H1 (cell line): ENCODE measurements around the gene ADCY2. TPM values are rescaled to one million over a fixed set of nuclear protein-coding genes. Genes with fewer than 3 reads are reported as not detected.

Experiments
- CTCF ChIA-PET: fragments of 300-600 bp; sonication (Branson Sonifier 250); formaldehyde crosslinking; loops from one replicate; lab custom pipeline; 2021; ENCODE audit not compliant: partially characterized antibody; lab: Charles Lee
- POLR2A ChIA-PET: fragments of 300-600 bp; sonication (Branson Sonifier 250); formaldehyde crosslinking; loops from one replicate; lab custom pipeline; 2021; ENCODE audit warnings: inconsistent platforms; ENCODE audit not compliant: partially characterized antibody; lab: Charles Lee
- DNase-seq, 2 experiments: peaks; one replicate each; pipeline versions ENCODE4 v3.0.0 to v3.0.0-alpha.2; 2010 to 2022; ENCODE audit warnings: low spot score in 2 of 2, low read depth in 1 of 2, mixed read lengths in 1 of 2
- FAIRE-seq: peaks from 2 replicates; lab custom pipeline; 2011; peaks lifted over from hg19 to GRCh38; lab: Jason Lieb, UNC
- H2AFZ ChIP-seq: 2 replicates; pipeline ENCODE4 v1.8.1; 2012; ENCODE audit warnings: low read length, inconsistent platforms
- H2AK5ac ChIP-seq: 2 replicates; pipeline ENCODE4 v1.6.1; 2013; ENCODE audit warnings: low read depth, low read length
- H2BK120ac ChIP-seq: replicated peaks from 2 replicates; pipeline ENCODE3; 2013; ENCODE audit warnings: low read depth, low read length, inconsistent platforms
- H2BK12ac ChIP-seq: 2 replicates; pipeline ENCODE4 v1.6.1; 2013; ENCODE audit warnings: low read depth, low read length
- H2BK15ac ChIP-seq: 2 replicates; pipeline ENCODE4 v1.6.1; 2013; ENCODE audit warnings: low read length
- H2BK20ac ChIP-seq: 2 replicates; pipeline ENCODE4 v1.6.1; 2013; ENCODE audit warnings: low read length
- H2BK5ac ChIP-seq: 2 replicates; pipeline ENCODE4 v1.6.1; 2013; ENCODE audit warnings: low read depth, low read length
- H3K14ac ChIP-seq: 2 replicates; pipeline ENCODE4 v1.6.1; 2013; ENCODE audit warnings: inconsistent platforms; ENCODE audit not compliant: insufficient read length
- H3K18ac ChIP-seq: 2 replicates; pipeline ENCODE4 v1.6.1; 2013; ENCODE audit warnings: low read length; ENCODE audit errors: extremely low read depth
- H3K23ac ChIP-seq: 2 replicates; pipeline ENCODE4 v1.6.1; 2013; ENCODE audit warnings: inconsistent platforms; ENCODE audit not compliant: insufficient read length
- H3K23me2 ChIP-seq: 2 replicates; pipeline ENCODE4 v1.6.1; 2013; ENCODE audit warnings: low read depth, low read length
- H3K27ac ChIP-seq: 2 replicates; pipeline ENCODE4 v1.6.1; 2011; ENCODE audit warnings: low read depth, low read length, inconsistent platforms
- H3K27me3 ChIP-seq, 4 experiments: replicated peaks in 1 of 4; 1 replicate in 1 of 4; 2 replicates in 3 of 4; pipeline versions ENCODE4 v1.6.1 to v1.8.1; 2011 to 2013; ENCODE audit warnings: low read length in 3 of 4, mild to moderate bottlenecking in 3 of 4, inconsistent platforms in 2 of 4, mixed read lengths in 2 of 4, moderate library complexity in 1 of 4; ENCODE audit not compliant: control insufficient read depth in 3 of 4, insufficient read depth in 3 of 4; ENCODE audit errors: extremely low read depth in 1 of 4
- H3K36me3 ChIP-seq, 4 experiments: 2 replicates each; pipeline versions ENCODE4 v1.6.1 to v1.8.1; 2011 to 2013; ENCODE audit warnings: mild to moderate bottlenecking in 4 of 4, low read length in 3 of 4, moderate library complexity in 2 of 4, control low read depth in 1 of 4, inconsistent platforms in 1 of 4; ENCODE audit not compliant: insufficient read depth in 4 of 4, control insufficient read depth in 2 of 4
- H3K4ac ChIP-seq: replicated peaks from 2 replicates; pipeline ENCODE3; 2013; ENCODE audit warnings: low read length, low read depth, mixed read lengths, inconsistent platforms; ENCODE audit not compliant: insufficient read length
- H3K4me1 ChIP-seq, 4 experiments: replicated peaks in 1 of 4; 1 replicate in 1 of 4; 2 replicates in 3 of 4; pipeline versions ENCODE4 v1.6.1 to v1.8.1; 2011 to 2013; ENCODE audit warnings: low read length in 3 of 4, inconsistent platforms in 2 of 4, mixed read lengths in 1 of 4; ENCODE audit not compliant: insufficient read depth in 4 of 4, control insufficient read depth in 3 of 4
- H3K4me2 ChIP-seq, 2 experiments: 2 replicates each; pipeline versions ENCODE4 v1.6.1 to v1.8.1; 2011 to 2013; ENCODE audit warnings: low read depth in 2 of 2, low read length in 2 of 2, control low read depth in 1 of 2, inconsistent platforms in 1 of 2, mild to moderate bottlenecking in 1 of 2; ENCODE audit not compliant: insufficient read depth in 1 of 2
- H3K4me3 ChIP-seq, 4 experiments: fragments of 200-600, 300-600 bp in 1 of 4; sonication (generic), shearing (Covaris generic), sonication (Bioruptor Twin) in 1 of 4; 2 replicates each; pipeline versions ENCODE4 v1.5.1 to v1.8.1; 2011 to 2016; ENCODE audit warnings: low read length in 4 of 4, low read depth in 3 of 4, control low read depth in 2 of 4, inconsistent platforms in 2 of 4, mild to moderate bottlenecking in 2 of 4, mixed read lengths in 1 of 4, moderate library complexity in 1 of 4; ENCODE audit not compliant: insufficient read depth in 2 of 4; ENCODE audit errors: extremely low read depth in 1 of 4
- H3K56ac ChIP-seq: replicated peaks from 2 replicates; pipeline ENCODE3; 2013; ENCODE audit warnings: low read depth, mild to moderate bottlenecking, mixed read lengths, low read length, inconsistent platforms; ENCODE audit not compliant: insufficient read length
- H3K79me1 ChIP-seq: 2 replicates; pipeline ENCODE4 v1.6.1; 2013; ENCODE audit warnings: low read depth, low read length, control low read depth
- H3K79me2 ChIP-seq, 2 experiments: 2 replicates each; pipeline versions ENCODE4 v1.6.1 to v1.8.1; 2012 to 2013; ENCODE audit warnings: low read length in 2 of 2, mild to moderate bottlenecking in 2 of 2, inconsistent platforms in 1 of 2; ENCODE audit not compliant: insufficient read depth in 2 of 2, control insufficient read depth in 1 of 2
- H3K9ac ChIP-seq, 4 experiments: replicated peaks in 1 of 4; 1 replicate in 1 of 4; 2 replicates in 3 of 4; pipeline versions ENCODE4 v1.6.1 to v1.8.1; 2011 to 2013; ENCODE audit warnings: low read depth in 3 of 4, low read length in 3 of 4, control low read depth in 2 of 4, mild to moderate bottlenecking in 2 of 4, moderate library complexity in 2 of 4, inconsistent platforms in 1 of 4; ENCODE audit errors: extremely low read depth in 1 of 4
- H3K9me3 ChIP-seq, 2 experiments: 2 replicates each; pipeline versions ENCODE4 v1.6.1 to v1.8.1; 2012 to 2013; ENCODE audit warnings: mild to moderate bottlenecking in 2 of 2, moderate library complexity in 2 of 2, control low read depth in 1 of 2, inconsistent platforms in 1 of 2, low read depth in 1 of 2, low read length in 1 of 2, mixed read lengths in 1 of 2; ENCODE audit not compliant: insufficient read depth in 2 of 2
- H4K20me1 ChIP-seq, 2 experiments: replicated peaks in 1 of 2; 2 replicates each; pipeline versions ENCODE3 to v1.8.1; 2011 to 2013; ENCODE audit warnings: inconsistent platforms in 2 of 2, low read length in 2 of 2, mild to moderate bottlenecking in 1 of 2; ENCODE audit not compliant: insufficient read depth in 2 of 2, control insufficient read depth in 1 of 2
- H4K5ac ChIP-seq: 2 replicates; pipeline ENCODE4 v1.6.1; 2013; ENCODE audit warnings: low read length, low read depth, mixed read lengths, inconsistent platforms; ENCODE audit not compliant: insufficient read length
- H4K8ac ChIP-seq: 2 replicates; pipeline ENCODE4 v1.8.0; 2013; ENCODE audit warnings: mild to moderate bottlenecking, moderate library complexity, low read length, inconsistent platforms; ENCODE audit not compliant: insufficient read depth; ENCODE audit errors: extremely low read depth
- H4K91ac ChIP-seq: replicated peaks from 2 replicates; pipeline ENCODE3; 2013; ENCODE audit warnings: low read length, mixed read lengths, inconsistent platforms; ENCODE audit not compliant: insufficient read length
- CTCF ChIP-seq, 3 experiments: IDR thresholded peaks; 1 replicate in 2 of 3; 2 replicates in 1 of 3; pipeline versions ENCODE4 v1.5.1 to v1.6.1; 2011; ENCODE audit warnings: low read length in 3 of 3, mild to moderate bottlenecking in 3 of 3, inconsistent platforms in 2 of 3, low read depth in 1 of 3, moderate library complexity in 1 of 3; ENCODE audit not compliant: insufficient read depth in 1 of 3; ENCODE audit errors: control extremely low read depth in 1 of 3
- POLR2AphosphoS5 ChIP-seq: IDR thresholded peaks from 2 replicates; pipeline ENCODE4 v1.6.1; 2011; ENCODE audit warnings: low read depth, low read length
- RAD21 ChIP-seq, 2 experiments: IDR thresholded peaks in 1 of 2; conservative IDR thresholded peaks in 1 of 2; 2 replicates each; pipeline ENCODE4 v1.6.1; 2011; ENCODE audit warnings: low read depth in 2 of 2, low read length in 2 of 2, improper control_type of control experiment in 1 of 2, inconsistent platforms in 1 of 2, mild to moderate bottlenecking in 1 of 2, moderate library complexity in 1 of 2
- SP4 ChIP-seq: IDR thresholded peaks from 2 replicates; pipeline ENCODE4 v1.6.1; 2012; ENCODE audit warnings: low read length, inconsistent platforms
- TBP ChIP-seq: IDR thresholded peaks from 2 replicates; pipeline ENCODE4 v1.6.1; 2011; ENCODE audit warnings: low read depth, low read length, improper control_type of control experiment
- WGBS, 2 experiments: shearing (Covaris generic) in 1 of 2; methylation state at CpG; one replicate each; pipeline versions ENCODE4 v1.1.6 to v1.1.7; 2013 to 2015; ENCODE audit warnings: low lambda C conversion rate in 2 of 2, mixed read lengths in 2 of 2, inconsistent platforms in 1 of 2, low coverage in 1 of 2, missing lambda C conversion rate in 1 of 2; ENCODE audit not compliant: insufficient replicate concordance in 2 of 2, insufficient coverage in 1 of 2, insufficient read length in 1 of 2; ENCODE audit errors: extremely low coverage in 1 of 2, missing lambda C conversion rate in 1 of 2; 5-methylcytosine and 5-hydroxymethylcytosine counted together
- polyA plus RNA-seq, 7 experiments: library from polyadenylated mRNA; depleted of rRNA in 3 of 7; stranded (reverse) in 5 of 7; unstranded in 2 of 7; fragments of >200 nt in 5 of 7; fragments of 200-250 nt in 2 of 7; gene quantifications; 1 replicate in 5 of 7; 2 replicates in 1 of 7; 4 replicates in 1 of 7; pipeline versions ENCODE4 v1.2.1 to v1.2.3, GENCODE V29; 2011 to 2013; ENCODE audit warnings: missing spikeins in 2 of 7, mixed read lengths in 2 of 7
- total RNA-seq: library from RNA; stranded (reverse); fragmentation: NEBNext Ultra II Directional; extraction: Animal tissue kit (Norgen Biotek cat#: 25700); gene quantifications from 2 replicates; pipeline ENCODE4 v1.2.1, GENCODE V29; 2021

Gene ADCY2
- total and polyA plus RNA-seq, 2 of the 8 experiments (the other 6 are each of a cell fraction or from before 2014, with no cell fraction given), result 35.8 to 122 TPM

- no peak overlapping the region for H3K56ac ChIP-seq
- no peaks in the 10 kb centered on the region for H3K23me2 ChIP-seq
- no peak overlapping the region for H3K4ac ChIP-seq
- H3K79me1 ChIP-seq, result peaks cover 3% of the 10 kb centered on the region; the same call in 1 of the 2 replicates
- POLR2A ChIA-PET, result no interaction called here
- H2BK120ac ChIP-seq, result no peak overlapping the region
- no peak overlapping the region for H3K23ac ChIP-seq
- peak overlapping the region; percentile 10; the same call in 1 of the 2 replicates for H3K27ac ChIP-seq
- H3K4me1 ChIP-seq, result peaks cover 3 to 18% (median 10%) of the 10 kb centered on the region in 4 experiments
- FAIRE-seq (no peak), DNase-seq (no peak)
- no peak overlapping the region for H3K18ac ChIP-seq
- H3K4me3 ChIP-seq, result no peak overlapping the region
- no peak overlapping the region for H2BK20ac ChIP-seq
- H3K36me3 ChIP-seq, result no peaks in the 10 kb centered on the region; a peak in 1 of 8 replicates
- 87% methylated on average over 12 of the region's 12 CpGs; no CpG with 5 or more reads in 1 of the 2 experiments for WGBS, 2 experiments
- H3K27me3 ChIP-seq, result no peaks in the 10 kb centered on the region
- H4K20me1 ChIP-seq, result peaks cover 0 to 2% of the 10 kb centered on the region in 2 experiments
- H2BK5ac ChIP-seq, result no peak overlapping the region
- no peak overlapping the region for H3K9ac ChIP-seq
- H2BK15ac ChIP-seq, result no peak overlapping the region
- H4K8ac ChIP-seq, result no peak overlapping the region
- H2BK12ac ChIP-seq, result no peak overlapping the region; the same call in 1 of the 2 replicates
- H2AK5ac ChIP-seq, result peak overlapping the region; percentile 60; the same call in 1 of the 2 replicates
- no peak overlapping the region for H4K91ac ChIP-seq
- TF ChIP-seq CTCF (IDR thresholded peaks at IDR 0.05; ENCODE audit: control extremely low read depth in 1 of 3, insufficient read depth in 1 of 3, low read depth in 1 of 3, low read length in 3 of 3), result peak; percentile 16 to 40 (median 31); a peak in 2 of 4 replicates
- TF ChIP-seq RAD21 (IDR thresholded peaks at IDR 0.05 in 1 of 2, conservative IDR thresholded peaks at IDR 0.05 in 1 of 2; ENCODE audit: low read depth in 2 of 2, low read length in 2 of 2), result peak; percentile 33 to 39; a peak in 3 of 4 replicates
- TF ChIP-seq POLR2AphosphoS5, result no peak
- TF ChIP-seq SP4, result no peak
- TF ChIP-seq TBP, result no peak
- H3K9me3 ChIP-seq, result peaks cover 0 to 4% of the 10 kb centered on the region in 2 experiments; a peak in 3 of 4 replicates
- H2AFZ ChIP-seq, result no peak overlapping the region
- H4K5ac ChIP-seq, result no peak overlapping the region
- peaks cover 0 to 93% of the 10 kb centered on the region in 2 experiments; a peak in 3 of 4 replicates for H3K79me2 ChIP-seq
- no peak overlapping the region; a peak in 1 of 4 replicates for H3K4me2 ChIP-seq
- CTCF ChIA-PET, result interaction anchor here (0.9 to 5.3 kb wide), 4 partner anchors 9 to 119 kb away, joined by 4 to 19 read pairs (median 6); no protein-coding TSS in a partner anchor
- no peak overlapping the region for H3K14ac ChIP-seq
Observed at GRCh38 chr5:7474821-7475403, 79.0 kb downstream of the ADCY2 start.
